ENCODE results near the gene R3HDM4. TPM values are rescaled to one million over a fixed set of nuclear protein-coding genes. Genes with fewer than 3 reads are reported as not detected.
A peak's percentile ranks its signal among the peaks of the same experiment; 100 is the strongest.

R3HDM4 gene
- total and polyA plus RNA-seq, 9 of the 15 experiments (the other 6 are each of a cell fraction or from before 2014, with no cell fraction given): 3.2 to 154 (median 59.0) TPM

DNA sequence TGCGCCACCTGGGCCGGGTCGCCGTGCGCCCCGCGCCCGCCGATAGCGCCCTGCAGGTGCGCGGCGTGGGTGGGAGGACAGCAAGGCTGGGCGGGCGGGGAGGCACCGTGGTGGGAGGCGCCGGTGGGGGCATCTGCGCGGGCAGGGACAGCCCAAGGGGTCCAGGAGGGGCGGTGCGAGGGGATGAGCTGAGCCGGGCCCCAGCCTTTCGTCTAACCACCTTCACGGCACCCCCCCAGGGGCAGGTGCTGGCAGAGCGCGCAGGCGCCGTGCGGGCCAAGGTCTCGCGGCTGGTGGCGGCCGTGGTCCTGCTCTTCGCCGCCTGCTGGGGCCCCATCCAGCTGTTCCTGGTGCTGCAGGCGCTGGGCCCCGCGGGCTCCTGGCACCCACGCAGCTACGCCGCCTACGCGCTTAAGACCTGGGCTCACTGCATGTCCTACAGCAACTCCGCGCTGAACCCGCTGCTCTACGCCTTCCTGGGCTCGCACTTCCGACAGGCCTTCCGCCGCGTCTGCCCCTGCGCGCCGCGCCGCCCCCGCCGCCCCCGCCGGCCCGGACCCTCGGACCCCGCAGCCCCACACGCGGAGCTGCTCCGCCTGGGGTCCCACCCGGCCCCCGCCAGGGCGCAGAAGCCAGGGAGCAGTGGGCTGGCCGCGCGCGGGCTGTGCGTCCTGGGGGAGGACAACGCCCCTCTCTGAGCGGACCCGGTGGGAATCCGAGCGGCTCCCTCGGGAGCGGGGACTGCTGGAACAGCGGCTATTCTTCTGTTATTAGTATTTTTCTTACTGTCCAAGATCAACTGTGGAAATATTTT is 7.2 kb upstream of the R3HDM4 start:
- in situ Hi-C loops (cut with MboI): loop anchor here (5.0 kb wide), 3 partner anchors 62 to 322 kb away; partner anchors contain the start of genes ATP5F1D and WDR18
- DNase-seq (ENCODE audit: extremely low read depth in 1 of 4, low spot score in 3 of 4) (no peak), FAIRE-seq (no peak), ATAC-seq (no peak)
- no peak overlapping the region for H2AFZ ChIP-seq (ENCODE audit: low read depth, low read length)
- H3K9me3 ChIP-seq (replicated peaks; ENCODE audit: control insufficient read depth, insufficient read depth, low read depth, low read length): no peaks in the 10 kb centered on the region
- intact Hi-C loops (cut with micrococcal nuclease): no loop called here
- no peak overlapping the region for H3K9ac ChIP-seq (ENCODE audit: insufficient read depth in 1 of 2, low read depth in 2 of 2, low read length in 2 of 2)
- no peak overlapping the region for H3K4me3 ChIP-seq
- no peak overlapping the region for H3K27ac ChIP-seq (ENCODE audit: extremely low read depth, low read depth, low read length)
- 97% methylated on average over 22 of the region's 84 CpGs for WGBS (ENCODE audit: insufficient coverage, low coverage, missing lambda C conversion rate)
- no peak overlapping the region for H3K4me2 ChIP-seq (ENCODE audit: insufficient read depth, low read length)
- no peaks in the 10 kb centered on the region for H3K9me1 ChIP-seq (ENCODE audit: control insufficient read depth, insufficient read depth, low read length)
- no TSS peak for BruUV-seq (replicated peaks)
- ChIA-PET POLR2A (interaction anchor here (0.6 kb wide), 2 partner anchors 64 to 81 kb away, joined by 3 read pairs; partner anchors contain the start of gene WDR18), CTCF (ENCODE audit: low intra/inter-chr PET ratio) (interaction anchor here (0.6 to 8.8 kb wide), 4 partner anchors 62 to 321 kb away, joined by 6 to 158 read pairs (median 52); partner anchors contain the start of genes ATP5F1D and WDR18)
- H3K79me2 ChIP-seq (ENCODE audit: control insufficient read depth, insufficient read depth, low read length): peaks cover 47% of the 10 kb centered on the region
- H3K4me1 ChIP-seq (replicated peaks in 1 of 2; ENCODE audit: control insufficient read depth in 2 of 2, insufficient read depth in 2 of 2, low read length in 2 of 2): peaks cover 8 to 78% of the 10 kb centered on the region in 2 experiments; a peak in 4 of 5 replicates
- peaks cover 8% of the 10 kb centered on the region; the same call in 1 of the 3 replicates for H3K36me3 ChIP-seq (ENCODE audit: control insufficient read depth, insufficient read depth, low read length)
- no peaks in the 10 kb centered on the region for H4K20me1 ChIP-seq (replicated peaks; ENCODE audit: control insufficient read depth, insufficient read depth, low read length)
- no peaks in the 10 kb centered on the region for H3K27me3 ChIP-seq (ENCODE audit: control insufficient read depth in 2 of 2, insufficient read depth in 2 of 2, low read length in 2 of 2)
- no peak for TF ChIP-seq EHMT2 (IDR thresholded peaks at IDR 0.05)
- TF ChIP-seq HDAC2 (IDR thresholded peaks at IDR 0.05): no peak
- TF ChIP-seq RAD51 (IDR thresholded peaks at IDR 0.05; ENCODE audit: borderline replicate concordance, low read depth): no peak
- TF ChIP-seq MYNN (IDR thresholded peaks at IDR 0.05): no peak
- TF ChIP-seq MYNN (CRISPR knock-in tag; IDR thresholded peaks at IDR 0.05): no peak
- 0 out of 2 replicates have a peak, but pooled peaks have one; percentile 28 for TF ChIP-seq HNRNPL (IDR thresholded peaks at IDR 0.05; ENCODE audit: low read depth, low read length)
- TF ChIP-seq HOXB6 (CRISPR knock-in tag; IDR thresholded peaks at IDR 0.05; ENCODE audit: borderline replicate concordance): no peak
- no peak for TF ChIP-seq SMARCC2 (IDR thresholded peaks at IDR 0.05; ENCODE audit: low read depth)
- TF ChIP-seq SNIP1 (IDR thresholded peaks at IDR 0.05; ENCODE audit: low read depth): no peak
- TF ChIP-seq ZBTB7A (IDR thresholded peaks at IDR 0.05; ENCODE audit: borderline replicate concordance, control insufficient read depth, low read depth, low read length): peak; percentile 34; the same call in 1 of the 2 replicates
- no peak for TF ChIP-seq NRF1 (conservative IDR thresholded peaks at IDR 0.05 in 1 of 2, IDR thresholded peaks at IDR 0.05 in 1 of 2)
- no peak for TF ChIP-seq DNMT1 (IDR thresholded peaks at IDR 0.05)
- no peak for TF ChIP-seq SIX5 (IDR thresholded peaks at IDR 0.05; ENCODE audit: borderline replicate concordance in 1 of 2, insufficient read depth in 1 of 2, low read depth in 1 of 2, low read length in 2 of 2)
- peak; percentile 20 for TF ChIP-seq HNRNPK (IDR thresholded peaks at IDR 0.05; ENCODE audit: low read depth, low read length, poor library complexity, severe bottlenecking)
- no peak for TF ChIP-seq NELFE (IDR thresholded peaks at IDR 0.05; ENCODE audit: insufficient read depth, insufficient read length)
- TF ChIP-seq CHD4 (IDR thresholded peaks at IDR 0.05; ENCODE audit: insufficient read depth, insufficient replicate concordance, low read depth, low read length, poor library complexity, severe bottlenecking): no peak

Data from K562 (cell line).